ENCODE results near the gene TOGARAM2.
"Not testable (repeated sequence)": the region's sequence is repeated elsewhere in the genome, so short reads cannot be mapped to it uniquely, and the experiment has no call there.

TOGARAM2 gene

DNA sequence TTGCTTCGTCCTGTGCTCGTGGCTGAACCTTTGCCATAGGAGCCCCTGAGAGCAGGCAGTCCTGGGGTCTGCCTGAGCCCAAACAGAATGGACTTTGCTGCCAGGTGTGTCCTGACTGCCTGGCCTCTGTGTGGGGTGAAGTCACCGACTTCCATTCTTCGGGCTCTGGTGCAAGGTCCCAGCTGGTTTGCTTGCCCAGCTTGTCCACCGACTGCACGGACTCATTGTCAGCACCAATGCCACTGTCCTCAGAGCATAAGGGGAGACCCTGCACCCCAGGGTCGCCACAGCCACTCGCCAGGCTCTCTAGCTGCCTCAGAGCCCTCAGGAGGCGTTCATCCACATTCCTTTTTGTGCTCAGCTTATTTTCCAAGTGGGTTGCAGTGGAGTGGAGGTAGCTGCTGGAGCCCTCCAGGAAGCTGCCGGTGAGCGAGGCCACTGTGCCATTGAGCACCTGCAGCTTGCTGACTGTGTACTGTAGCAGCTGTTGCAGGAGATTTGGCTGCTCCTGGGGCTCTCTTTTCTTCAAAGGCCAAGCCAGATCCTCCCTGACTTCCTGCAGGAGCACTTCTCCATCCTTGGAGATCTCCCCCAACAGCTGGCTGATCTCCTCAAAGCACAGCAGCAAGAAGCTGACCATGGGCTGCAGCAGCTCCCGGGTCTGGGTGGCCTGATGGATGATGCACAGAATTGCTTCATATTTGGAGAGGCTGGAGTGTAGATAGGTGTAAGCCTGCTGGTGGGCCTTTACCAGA lies 92.0 kb downstream of the TOGARAM2 start:
- DNase-seq (ENCODE audit: low read depth), result no peak

DNA sequence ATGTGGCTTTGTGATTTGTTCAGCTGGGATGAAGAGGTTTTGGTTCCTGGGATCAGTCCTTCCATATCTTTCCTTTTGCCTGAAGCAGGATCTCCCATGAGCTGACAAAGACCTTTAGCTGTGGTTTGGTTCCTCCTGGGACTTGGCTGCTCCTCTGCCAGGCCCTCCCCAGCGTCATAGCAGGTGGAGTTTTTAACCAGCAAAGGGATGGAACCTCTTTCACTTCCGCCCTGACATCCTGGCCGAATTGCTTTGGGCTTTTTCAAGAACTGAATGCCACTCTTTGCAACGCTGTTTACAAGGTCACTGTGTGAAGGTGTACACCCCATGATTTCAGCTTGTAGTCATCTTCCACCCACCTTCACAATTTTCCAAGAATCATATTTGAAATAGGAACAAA lies 92.8 kb downstream of the TOGARAM2 start:
- no peak for DNase-seq (ENCODE audit: low read depth)

DNA sequence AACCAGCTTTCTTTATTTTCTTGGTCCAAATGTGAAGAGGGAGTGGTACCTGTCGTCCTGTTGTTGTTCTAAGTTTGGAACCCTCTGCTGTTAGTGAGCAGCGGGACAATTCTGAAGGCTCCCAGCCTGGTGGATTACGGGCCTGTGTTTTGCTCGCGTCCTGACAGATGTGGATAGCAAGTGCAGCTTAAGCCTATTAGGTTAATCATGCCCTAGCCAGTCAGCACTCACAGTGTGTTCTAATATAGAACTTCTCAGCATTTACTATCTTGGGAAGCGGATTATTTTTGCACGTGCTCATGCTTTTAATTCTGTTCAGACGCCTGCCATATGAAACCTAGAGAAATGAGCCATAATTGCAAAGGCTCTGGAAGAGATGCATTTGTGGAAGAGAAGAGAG lies 93.3 kb downstream of the TOGARAM2 start, which contains the start of gene PCARE:
Gene PCARE (minus strand): TSS at position 113 of the 400 bp plus-strand sequence. CDS start 262 bp downstream, outside the sequence.
- DNase-seq (ENCODE audit: low read depth), result no peak

DNA sequence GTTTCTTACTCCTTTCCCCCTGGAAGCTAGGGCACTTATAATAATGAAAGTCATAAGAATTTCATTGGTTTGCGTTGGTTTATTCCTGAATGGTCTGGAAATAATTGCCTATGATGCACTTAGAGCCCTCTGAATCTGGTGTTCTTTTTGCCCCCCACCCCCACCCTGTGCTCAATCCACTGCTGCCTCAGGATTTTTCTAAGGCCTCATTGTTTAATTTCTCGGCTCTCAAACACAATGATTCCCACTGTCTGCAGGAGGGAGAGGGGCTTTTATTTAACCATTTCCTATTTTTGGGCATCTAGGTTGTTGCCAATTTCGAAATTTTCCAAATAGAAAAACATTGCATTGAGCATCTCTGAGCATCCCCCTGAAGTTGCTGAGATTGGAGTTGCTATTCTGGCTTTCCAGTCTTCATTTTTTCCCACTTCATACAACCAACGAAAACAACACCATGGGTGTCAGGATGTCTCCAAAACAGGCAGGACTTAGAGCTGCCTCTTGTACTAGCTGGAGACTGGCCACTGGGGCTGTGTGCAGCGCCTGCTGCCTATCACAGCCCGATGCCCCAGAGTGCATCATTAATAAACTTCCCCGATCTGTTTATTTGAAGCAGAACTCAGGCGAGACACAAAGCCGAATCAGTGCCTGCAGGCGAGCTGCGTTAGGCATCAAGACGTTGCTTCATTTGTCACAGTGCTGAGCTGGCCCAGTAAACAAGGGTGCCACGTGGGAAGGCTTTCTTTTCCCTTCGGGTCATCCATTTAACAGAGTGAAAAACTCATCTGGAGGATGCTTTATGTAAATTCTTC lies 95.0 kb downstream of the TOGARAM2 start:
- DNase-seq (ENCODE audit: low read depth), result no peak

DNA sequence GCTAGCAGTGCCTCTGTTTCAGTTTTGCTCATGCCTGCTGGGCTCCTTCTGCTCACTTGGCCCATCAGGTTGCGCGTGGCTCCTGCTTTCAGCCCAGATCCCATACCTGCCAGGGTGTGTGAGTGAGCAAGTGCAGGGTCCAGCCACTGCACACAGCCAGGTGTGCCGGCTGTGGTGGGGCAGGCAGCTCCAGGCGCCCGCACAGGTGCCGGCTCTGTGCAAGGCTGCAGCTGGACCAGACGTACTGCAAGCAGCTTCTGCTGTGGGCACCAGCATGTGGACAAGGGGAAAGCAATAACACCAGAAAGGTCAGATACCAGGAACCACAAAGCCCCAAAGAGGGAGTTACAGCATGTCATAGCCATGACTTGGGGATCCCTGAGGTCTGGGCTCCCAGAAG lies 98.8 kb downstream of the TOGARAM2 start:
- no peak for DNase-seq (ENCODE audit: low read depth)

DNA sequence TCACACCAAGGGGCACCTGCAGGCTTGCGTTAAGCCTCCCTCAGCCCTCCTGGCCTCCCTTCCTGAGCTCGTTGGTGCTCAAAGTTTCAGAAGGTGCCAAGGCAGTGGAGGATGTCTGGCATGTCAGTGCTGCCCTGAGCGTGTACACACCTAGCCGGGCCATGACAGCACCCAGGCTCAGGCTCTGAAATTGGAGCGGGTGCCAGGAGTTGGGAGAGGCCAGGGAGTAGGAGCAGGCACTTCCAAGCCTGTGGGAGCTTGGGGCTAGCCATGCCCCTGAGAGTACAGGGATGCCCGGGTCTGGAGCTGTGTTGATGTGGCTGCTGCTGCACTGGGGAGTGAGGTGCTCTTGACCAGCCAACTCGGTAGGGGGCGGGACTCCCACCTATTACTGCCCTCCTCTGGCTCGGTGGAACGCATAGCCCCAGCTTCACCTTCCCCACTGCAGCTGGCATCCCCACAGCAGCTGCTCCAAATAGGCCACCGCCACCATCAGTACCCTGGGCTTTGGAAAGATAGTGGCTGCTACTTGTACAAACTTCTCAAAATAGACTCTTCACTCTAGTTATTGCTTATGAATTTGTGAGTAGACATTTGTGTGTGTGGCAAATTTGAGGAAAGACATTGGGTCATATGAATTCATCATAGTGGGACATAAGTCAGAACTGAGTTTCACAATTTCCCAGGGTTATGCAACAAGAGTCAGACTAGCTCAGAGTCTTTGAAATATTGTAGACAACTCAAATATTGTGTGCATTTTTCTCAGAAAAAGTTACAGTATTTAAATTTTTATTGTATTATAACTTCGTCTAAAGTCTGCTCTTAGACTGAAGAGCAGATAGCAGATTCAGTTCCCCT lies 100.0 kb downstream of the TOGARAM2 start:
- DNase-seq (ENCODE audit: low read depth), result no peak

DNA sequence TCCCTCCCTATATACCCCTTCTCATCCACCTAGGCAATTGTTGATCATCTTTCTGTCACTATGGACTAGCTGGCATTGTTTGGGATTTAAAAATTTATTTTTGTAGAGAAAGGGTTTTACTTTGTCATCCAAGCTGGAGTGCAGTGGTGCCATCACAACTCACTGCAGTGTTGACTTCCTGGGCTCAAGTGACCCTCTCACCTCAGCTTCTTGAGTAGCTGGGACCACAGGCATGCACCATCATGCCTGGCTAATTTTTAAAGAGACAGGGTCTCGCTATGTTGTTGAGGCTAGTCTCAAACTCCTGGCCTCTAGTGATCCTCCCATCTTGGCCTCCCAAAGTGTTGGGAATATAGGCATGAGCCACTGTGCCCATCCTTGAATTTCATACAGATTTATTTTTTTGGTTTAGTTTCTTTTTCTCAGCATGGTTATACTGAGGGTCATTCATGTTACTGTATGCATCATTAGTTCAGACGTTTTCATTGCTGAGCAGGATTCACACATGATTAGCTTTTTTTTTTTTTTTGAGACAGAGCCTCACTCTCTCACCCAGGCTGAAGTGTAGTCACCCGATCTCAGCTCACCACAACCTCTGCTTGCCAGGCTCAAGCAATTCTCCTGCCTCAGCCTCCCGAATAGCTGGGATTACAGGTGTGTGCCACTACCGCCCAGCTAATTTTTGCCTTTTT lies 101.9 kb downstream of the TOGARAM2 start:
- no peak for DNase-seq (ENCODE audit: low read depth)

DNA sequence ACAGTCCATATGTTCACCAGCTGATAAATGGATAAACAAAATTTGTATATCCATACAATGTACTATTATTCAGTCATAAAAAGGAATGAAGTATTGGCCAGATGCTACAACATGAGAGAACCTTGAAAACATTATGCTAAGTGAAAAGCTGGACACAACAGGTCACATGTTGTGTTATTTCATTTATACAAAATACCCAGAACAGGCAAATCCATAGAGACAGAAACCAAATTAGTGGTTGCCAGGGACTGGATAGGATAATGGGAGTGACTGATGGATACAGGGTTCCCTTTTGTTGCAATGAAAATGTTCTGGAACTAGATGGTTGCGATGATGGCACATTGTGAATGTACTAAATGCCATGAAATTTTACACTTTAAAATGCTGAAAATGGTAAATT lies 103.5 kb downstream of the TOGARAM2 start:
- DNase-seq (ENCODE audit: low read depth), result no peak

DNA sequence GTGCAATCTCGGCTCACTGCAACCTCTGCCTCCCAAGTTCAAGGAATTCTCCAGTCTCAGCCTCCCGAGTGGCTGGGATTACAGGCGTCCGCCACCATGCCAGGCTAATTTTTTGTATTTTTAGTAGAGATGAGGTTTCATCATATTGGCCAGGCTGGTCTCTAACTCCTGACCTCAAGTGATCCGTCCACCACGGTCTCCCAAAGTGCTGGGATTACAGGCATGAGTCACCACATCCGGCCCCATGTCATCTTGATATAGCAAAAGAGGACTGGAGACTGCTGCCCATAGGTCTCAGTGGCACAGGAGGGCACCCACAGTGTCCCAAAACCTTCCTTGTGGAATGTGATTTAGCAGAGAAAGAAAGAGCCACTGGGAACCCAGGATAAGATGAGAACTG lies 109.2 kb downstream of the TOGARAM2 start:
- DNase-seq (ENCODE audit: low read depth), result not testable (repeated sequence)

DNA sequence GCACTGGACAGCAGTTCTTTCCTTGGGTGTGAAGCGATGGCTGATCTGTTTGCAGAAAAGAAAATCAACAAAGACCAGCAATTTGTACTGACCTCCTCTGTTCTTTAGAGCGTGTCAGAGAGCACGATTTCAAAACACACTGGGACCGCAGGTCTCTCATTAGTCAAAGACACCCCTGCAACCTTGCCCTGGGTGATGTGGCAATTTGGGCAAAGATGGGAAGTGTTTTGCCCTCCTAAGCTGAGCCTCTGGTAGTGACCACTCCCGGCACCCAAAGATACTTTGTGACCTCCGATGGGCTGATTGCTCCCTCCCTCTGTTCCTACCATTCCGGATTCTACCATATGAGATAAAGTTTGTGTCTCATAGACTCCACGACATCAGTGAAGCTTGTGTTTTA lies 115.9 kb downstream of the TOGARAM2 start:
- DNase-seq (ENCODE audit: low read depth), result no peak

DNA sequence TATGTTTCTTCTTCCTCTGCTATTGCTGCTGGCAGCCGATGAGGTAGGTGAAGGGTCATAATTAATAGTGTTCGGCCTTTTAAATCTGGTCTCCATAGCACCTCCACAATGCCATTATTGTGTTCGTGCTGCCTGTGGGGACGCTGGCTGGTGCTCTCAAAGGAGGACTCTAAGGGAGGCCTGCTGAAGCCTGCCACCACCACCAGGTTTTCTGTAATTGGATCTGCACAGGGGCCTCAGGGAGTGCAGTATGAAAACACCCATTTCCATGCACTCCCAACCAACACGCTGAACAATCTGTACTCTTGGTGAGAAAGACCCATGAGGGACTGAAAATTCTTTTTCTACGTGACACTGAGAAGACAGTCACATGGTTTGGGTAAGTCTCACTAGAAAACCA lies 116.5 kb downstream of the TOGARAM2 start:
- no peak for DNase-seq (ENCODE audit: low read depth)

DNA sequence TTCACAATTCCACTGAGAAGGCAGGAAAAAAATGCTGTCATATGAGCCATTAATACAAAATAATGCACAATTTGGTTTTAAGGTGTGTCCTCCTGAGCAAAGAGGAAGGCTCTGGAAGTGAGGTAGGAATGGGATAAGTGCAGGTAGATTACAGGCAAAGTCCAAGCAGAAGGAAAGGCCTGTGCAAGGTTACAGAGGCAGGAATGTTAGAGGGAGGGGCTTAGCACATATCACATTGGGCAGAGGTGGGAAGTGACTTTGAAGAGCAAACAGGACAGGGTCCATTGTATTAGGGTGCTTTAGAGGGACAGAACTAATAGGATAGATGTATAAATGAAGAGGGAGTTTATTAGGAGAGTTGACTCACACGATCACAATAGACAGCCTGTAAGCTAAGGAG lies 119.5 kb downstream of the TOGARAM2 start:
- no peak for DNase-seq (ENCODE audit: low read depth)
